ENCODE data around the gene KRT33A. TPM values are rescaled to one million over a fixed set of nuclear protein-coding genes. Genes with fewer than 3 reads are reported as not detected.

Gene KRT33A
- total and polyA plus RNA-seq, 2 experiments from 2014 or later = not detected

- Histone ChIP-seq H3K36me3 (no peaks in the 10 kb centered on the region), H3K4me1 (ENCODE audit: low read depth) (no peaks in the 10 kb centered on the region), H3K27ac (no peak overlapping the region), H3K9me3 (ENCODE audit: low read depth) (no peaks in the 10 kb centered on the region), H3K4me3 (no peak overlapping the region), H3K27me3 (no peaks in the 10 kb centered on the region)
- DNase-seq (ENCODE audit: low read depth in 1 of 2, low spot score in 1 of 2) = no peak
- no peak for TF ChIP-seq CTCF (IDR thresholded peaks at IDR 0.05; ENCODE audit: low read depth, low read length)
These were observed 11.6 kb downstream of the KRT33A start for GRCh38 chr17:41338961-41339485.

- no peaks in the 10 kb centered on the region for H3K27me3 ChIP-seq
- H3K9me3 ChIP-seq (ENCODE audit: low read depth) = no peaks in the 10 kb centered on the region
- no peak overlapping the region for H3K4me3 ChIP-seq
- no peak for TF ChIP-seq CTCF (IDR thresholded peaks at IDR 0.05; ENCODE audit: low read depth, low read length)
- H3K4me1 ChIP-seq (ENCODE audit: low read depth) = no peaks in the 10 kb centered on the region
- H3K36me3 ChIP-seq = no peaks in the 10 kb centered on the region
- H3K27ac ChIP-seq = no peak overlapping the region
- no peak for DNase-seq (ENCODE audit: low read depth in 1 of 2, low spot score in 1 of 2)
These were observed 14.9 kb downstream of the KRT33A start for GRCh38 chr17:41335747-41336146.

- no peak for DNase-seq (ENCODE audit: low read depth in 1 of 2, low spot score in 1 of 2)
- Histone ChIP-seq H3K36me3 (no peaks in the 10 kb centered on the region), H3K27ac (no peak overlapping the region), H3K27me3 (no peaks in the 10 kb centered on the region), H3K9me3 (ENCODE audit: low read depth) (no peaks in the 10 kb centered on the region), H3K4me3 (no peak overlapping the region), H3K4me1 (ENCODE audit: low read depth) (no peaks in the 10 kb centered on the region)
- TF ChIP-seq CTCF (IDR thresholded peaks at IDR 0.05; ENCODE audit: low read depth, low read length) = no peak
These were observed 16.0 kb downstream of the KRT33A start for GRCh38 chr17:41334385-41335305.

- H3K4me3 ChIP-seq = no peak overlapping the region
- no peak for DNase-seq (ENCODE audit: low read depth in 1 of 2, low spot score in 1 of 2)
- H3K27ac ChIP-seq = no peak overlapping the region
- no peaks in the 10 kb centered on the region for H3K4me1 ChIP-seq (ENCODE audit: low read depth)
- no peaks in the 10 kb centered on the region for H3K27me3 ChIP-seq
- no peaks in the 10 kb centered on the region for H3K36me3 ChIP-seq
- no peaks in the 10 kb centered on the region for H3K9me3 ChIP-seq (ENCODE audit: low read depth)
- TF ChIP-seq CTCF (IDR thresholded peaks at IDR 0.05; ENCODE audit: low read depth, low read length) = no peak
These were observed 16.8 kb downstream of the KRT33A start for GRCh38 chr17:41333836-41334235.

- no peak overlapping the region for H3K27ac ChIP-seq
- no peaks in the 10 kb centered on the region for H3K36me3 ChIP-seq
- DNase-seq (ENCODE audit: low read depth in 1 of 2, low spot score in 1 of 2) = no peak
- no peak for TF ChIP-seq CTCF (IDR thresholded peaks at IDR 0.05; ENCODE audit: low read depth, low read length)
- no peaks in the 10 kb centered on the region for H3K4me1 ChIP-seq (ENCODE audit: low read depth)
- no peaks in the 10 kb centered on the region for H3K9me3 ChIP-seq (ENCODE audit: low read depth)
- no peaks in the 10 kb centered on the region for H3K27me3 ChIP-seq
- no peak overlapping the region for H3K4me3 ChIP-seq
These were observed 17.5 kb downstream of the KRT33A start for GRCh38 chr17:41333098-41333497.

All from cardiac muscle cell (in vitro differentiated cells and primary cell).